AG10803 (cell line): ENCODE data around the gene COLGALT1.
"Not testable (repeated sequence)": the region's sequence is repeated elsewhere in the genome, so short reads cannot be mapped to it uniquely, and the experiment has no call there.

Experiments
- DNase-seq: peaks from one replicate; pipeline ENCODE4 v3.0.0; 2010; ENCODE audit warnings: low read depth
- H3K4me3 ChIP-seq: 2 replicates; pipeline ENCODE4 v1.5.1; 2011; ENCODE audit warnings: mild to moderate bottlenecking, low read length, control low read depth
- TF ChIP-seq, protein P1 (sequence below): conservative IDR thresholded peaks from 2 replicates; pipeline ENCODE4 v1.5.1; 2011; ENCODE audit warnings: mild to moderate bottlenecking, low read length, control low read depth, inconsistent platforms

Gene COLGALT1

GRCh38 chr19:17581211-17581874 lies 25.9 kb downstream of the COLGALT1 start:
- TF ChIP-seq, protein P1, sequence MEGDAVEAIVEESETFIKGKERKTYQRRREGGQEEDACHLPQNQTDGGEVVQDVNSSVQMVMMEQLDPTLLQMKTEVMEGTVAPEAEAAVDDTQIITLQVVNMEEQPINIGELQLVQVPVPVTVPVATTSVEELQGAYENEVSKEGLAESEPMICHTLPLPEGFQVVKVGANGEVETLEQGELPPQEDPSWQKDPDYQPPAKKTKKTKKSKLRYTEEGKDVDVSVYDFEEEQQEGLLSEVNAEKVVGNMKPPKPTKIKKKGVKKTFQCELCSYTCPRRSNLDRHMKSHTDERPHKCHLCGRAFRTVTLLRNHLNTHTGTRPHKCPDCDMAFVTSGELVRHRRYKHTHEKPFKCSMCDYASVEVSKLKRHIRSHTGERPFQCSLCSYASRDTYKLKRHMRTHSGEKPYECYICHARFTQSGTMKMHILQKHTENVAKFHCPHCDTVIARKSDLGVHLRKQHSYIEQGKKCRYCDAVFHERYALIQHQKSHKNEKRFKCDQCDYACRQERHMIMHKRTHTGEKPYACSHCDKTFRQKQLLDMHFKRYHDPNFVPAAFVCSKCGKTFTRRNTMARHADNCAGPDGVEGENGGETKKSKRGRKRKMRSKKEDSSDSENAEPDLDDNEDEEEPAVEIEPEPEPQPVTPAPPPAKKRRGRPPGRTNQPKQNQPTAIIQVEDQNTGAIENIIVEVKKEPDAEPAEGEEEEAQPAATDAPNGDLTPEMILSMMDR: no peak
- DNase-seq: no peak
- no peak overlapping the region for H3K4me3 ChIP-seq

GRCh38 chr19:17582613-17583012 lies 27.2 kb downstream of the COLGALT1 start:
- TF ChIP-seq, protein P1: no peak
- no peak for DNase-seq
- H3K4me3 ChIP-seq: no peak overlapping the region

DNA sequence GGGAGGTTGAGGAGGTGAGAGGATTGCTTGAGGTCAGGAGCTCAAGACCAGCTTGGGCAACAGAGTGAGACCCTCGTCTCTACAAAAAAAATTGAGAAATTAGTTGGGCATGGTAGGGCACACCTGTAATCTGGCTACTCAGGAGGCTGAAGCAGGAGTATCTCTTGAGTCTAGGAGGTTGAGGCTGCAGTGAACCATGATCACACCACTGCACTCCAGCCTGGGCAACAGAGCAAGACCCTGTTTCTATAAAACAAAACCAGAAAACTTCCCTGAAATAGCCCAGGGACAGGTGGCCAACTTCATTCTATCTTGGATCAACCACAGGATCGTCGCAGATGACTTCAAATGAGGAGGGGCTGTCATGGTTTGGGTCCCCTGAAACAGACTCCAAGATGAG lies 28.7 kb downstream of the COLGALT1 start:
- TF ChIP-seq, protein P1: no peak
- H3K4me3 ChIP-seq: no peak overlapping the region
- DNase-seq: no peak

DNA sequence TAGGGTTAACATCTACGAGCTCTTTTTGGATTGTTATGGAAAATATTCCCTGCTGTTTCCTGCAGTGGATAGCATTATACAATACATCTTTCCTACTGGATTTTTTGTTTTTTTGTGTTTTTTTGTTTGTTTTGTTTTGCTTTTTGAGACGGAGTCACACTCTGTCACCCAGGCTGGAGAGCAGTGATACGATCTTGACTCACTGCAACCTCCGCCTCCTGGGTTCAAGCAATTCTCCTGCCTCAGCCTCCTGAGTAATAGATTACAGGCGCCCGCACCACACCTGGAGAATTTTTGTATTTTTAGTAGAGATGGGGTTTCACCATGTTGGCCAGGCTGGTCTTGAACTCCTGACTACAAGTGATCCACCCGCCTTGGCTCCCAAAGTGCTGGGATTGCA lies 29.9 kb downstream of the COLGALT1 start:
- DNase-seq, H3K4me3 ChIP-seq: not testable (repeated sequence)

- TF ChIP-seq, protein P1: no peak
- no peak for DNase-seq
These were observed 35.4 kb downstream of the COLGALT1 start for GRCh38 chr19:17590866-17591265.

DNA sequence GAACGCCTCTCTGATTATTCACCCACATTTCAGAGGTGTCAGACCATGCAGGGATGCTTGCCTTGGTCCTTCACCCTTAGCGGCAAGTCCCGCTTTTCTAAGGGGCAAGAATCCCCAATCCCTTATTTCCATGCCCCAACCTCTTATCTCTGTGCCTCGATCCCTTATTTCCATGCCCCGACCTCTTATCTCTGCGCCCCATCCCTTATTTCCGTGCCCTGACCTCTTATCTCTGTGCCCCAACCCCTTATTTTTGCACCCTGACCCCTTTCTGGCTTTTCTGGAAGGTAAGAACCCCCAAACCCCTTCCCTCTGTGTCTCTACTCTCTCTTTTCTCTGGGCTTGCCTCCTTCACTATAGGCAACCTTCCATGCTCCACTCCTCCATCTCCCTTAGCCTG lies 38.8 kb downstream of the COLGALT1 start:
- DNase-seq, H3K4me3 ChIP-seq: not testable (repeated sequence)

More at GRCh38 chr19:17590866-17591265, 35.4 kb downstream of the COLGALT1 start:
- no peak overlapping the region for H3K4me3 ChIP-seq

GRCh38 chr19:17598063-17598462 lies 42.6 kb downstream of the COLGALT1 start:
- DNase-seq, H3K4me3 ChIP-seq: not testable (repeated sequence)

DNA sequence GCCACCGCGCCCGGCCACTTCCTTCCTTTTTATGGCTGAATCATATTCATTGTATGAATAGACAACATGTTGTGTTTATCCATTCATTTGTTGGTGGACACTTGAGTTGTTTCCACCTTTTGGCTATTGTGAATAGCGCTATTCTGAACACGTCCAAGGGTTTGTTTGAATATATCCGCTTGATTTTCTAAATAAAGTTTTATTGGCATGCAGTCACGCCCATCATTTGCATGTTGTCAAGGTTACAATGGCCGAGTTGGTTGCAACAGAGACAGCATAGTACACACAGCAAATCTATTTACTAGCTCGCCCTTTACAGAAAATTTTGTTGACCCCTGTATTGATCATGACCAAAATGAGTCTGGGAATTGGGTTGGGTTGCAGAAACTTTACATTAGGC lies 43.5 kb downstream of the COLGALT1 start:
- no peak for DNase-seq
- no peak overlapping the region for H3K4me3 ChIP-seq
- TF ChIP-seq, protein P1: no peak

- peak; percentile 59 for DNase-seq
- TF ChIP-seq, protein P1: no peak
- H3K4me3 ChIP-seq: peak overlapping the region; percentile 20; the same call in 1 of the 2 replicates
These were observed 44.3 kb downstream of the COLGALT1 start for GRCh38 chr19:17599780-17600179.
